T-cell (primary cell): ENCODE results near the gene NFILZ. TPM values are rescaled to one million over a fixed set of nuclear protein-coding genes. Genes with fewer than 3 reads are reported as not detected.
"Not testable (repeated sequence)": the region's sequence is repeated elsewhere in the genome, so short reads cannot be mapped to it uniquely, and the experiment has no call there.

ENCODE experiments used
- ATAC-seq, 4 experiments: fragments of 200-7000 bp in 3 of 4; fragments of 150-1000 bp in 1 of 4; cut with Tn5 transposase; replicated peaks in 1 of 4; 1 replicate in 3 of 4; 2 replicates in 1 of 4; pipeline ENCODE4 v1.10.0; 2021; ENCODE audit warnings: moderate library complexity in 3 of 4, mild to moderate bottlenecking in 2 of 4, moderate number of reproducible peaks in 1 of 4
- CTCF ChIA-PET, 2 donors: fragments of 300-600 bp; sonication (Branson Sonifier 250); formaldehyde crosslinking; loops; one replicate each; lab custom pipeline; 2022; ENCODE audit warnings: antibody characterized with exemption in 2 of 2; lab: Charles Lee
- POLR2A ChIA-PET, 2 donors: fragments of 300-600 bp; sonication (Branson Sonifier 250); formaldehyde crosslinking; loops; one replicate each; lab custom pipeline; 2022; ENCODE audit warnings: antibody characterized with exemption in 2 of 2; lab: Charles Lee
- DNase-seq, 35 experiments: peaks; one replicate each; pipeline versions ENCODE4 v3.0.0 to v3.0.0-alpha.2; 2013 to 2023
- H3K27ac ChIP-seq: one replicate; pipeline ENCODE4 v1.5.1; 2013; ENCODE audit warnings: low read length
- H3K27me3 ChIP-seq, 2 experiments: replicated peaks in 1 of 2; 1 replicate in 1 of 2; 2 replicates in 1 of 2; pipeline versions ENCODE4 v1.6.1 to v1.7.0; 2013; ENCODE audit warnings: low read length in 1 of 2, mixed read lengths in 1 of 2; ENCODE audit not compliant: control insufficient read depth in 2 of 2, insufficient read depth in 2 of 2; ENCODE audit errors: extremely low read depth in 1 of 2
- H3K36me3 ChIP-seq, 2 donors: 1 replicate in 1 of 2; 2 replicates in 1 of 2; pipeline versions ENCODE4 v1.6.1 to v1.7.0; 2013; ENCODE audit warnings: low read length in 1 of 2; ENCODE audit not compliant: control insufficient read depth in 2 of 2, insufficient read depth in 1 of 2; ENCODE audit errors: extremely low read depth in 1 of 2
- H3K4me1 ChIP-seq, 2 experiments: 1 replicate in 1 of 2; 2 replicates in 1 of 2; pipeline versions ENCODE4 v1.6.1 to v1.7.0; 2013; ENCODE audit warnings: low read length in 2 of 2, mixed read lengths in 1 of 2; ENCODE audit not compliant: insufficient read depth in 2 of 2, control insufficient read depth in 1 of 2; ENCODE audit errors: extremely low read depth in 1 of 2
- H3K4me3 ChIP-seq, 2 donors: 1 replicate in 1 of 2; 2 replicates in 1 of 2; pipeline versions ENCODE4 v1.5.1 to v1.7.0; 2013; ENCODE audit warnings: mild to moderate bottlenecking in 2 of 2, low read length in 1 of 2, moderate library complexity in 1 of 2; ENCODE audit not compliant: control insufficient read depth in 1 of 2; ENCODE audit errors: extremely low read depth in 1 of 2
- H3K9me3 ChIP-seq: 2 replicates; pipeline ENCODE4 v1.7.0; 2013
- H3K27ac Mint-ChIP-seq, 2 donors: one replicate each; pipeline ENCODE4 v1.8.0; 2020 to 2021; ENCODE audit warnings: mild to moderate bottlenecking in 2 of 2, mixed read lengths in 2 of 2
- H3K27me3 Mint-ChIP-seq, 2 donors: one replicate each; pipeline ENCODE4 v1.8.0; 2021 to 2022; ENCODE audit warnings: mixed read lengths in 2 of 2
- H3K36me3 Mint-ChIP-seq: one replicate; pipeline ENCODE4 v1.8.0; 2021; ENCODE audit warnings: mixed read lengths
- H3K4me1 Mint-ChIP-seq, 3 donors: one replicate each; pipeline ENCODE4 v1.8.0; 2020 to 2022; ENCODE audit warnings: mixed read lengths in 3 of 3, mild to moderate bottlenecking in 1 of 3
- H3K4me3 Mint-ChIP-seq, 3 donors: one replicate each; pipeline ENCODE4 v1.8.0; 2020 to 2022; ENCODE audit warnings: mild to moderate bottlenecking in 3 of 3, mixed read lengths in 3 of 3, moderate library complexity in 3 of 3
- H3K9me3 Mint-ChIP-seq, 3 donors: one replicate each; pipeline ENCODE4 v1.8.0; 2020 to 2022; ENCODE audit warnings: mixed read lengths in 3 of 3
- WGBS: methylation state at CpG from one replicate; pipeline ENCODE4 v1.1.5; 2013; ENCODE audit warnings: missing lambda C conversion rate; ENCODE audit not compliant: insufficient coverage; 5-methylcytosine and 5-hydroxymethylcytosine counted together
- total RNA-seq, 35 experiments: library from RNA in 6 of 35; stranded (reverse) in 6 of 35; fragments of 120-200 nt in 1 of 35; gene quantifications; one replicate each; pipeline versions ENCODE4 v1.2.1 to v1.2.4 and lab custom pipeline; 2013 to 2026

The NFILZ gene
- total RNA-seq, 5 donors from 2014 or later (not counting 1 experiment from before 2014, with no cell fraction given): not detected

- ChIA-PET POLR2A (interaction anchor here in 1 of 2 donors (0.6 kb wide), 1 partner anchor 22 kb away, joined by 10 read pairs; no protein-coding TSS in a partner anchor), CTCF (interaction anchor here in 1 of 2 donors (0.6 kb wide), 1 partner anchor 1815 kb away, joined by 5 read pairs; no protein-coding TSS in a partner anchor)
- no peak overlapping the region for H3K27ac ChIP-seq
- Mint-ChIP-seq H3K27me3 (peaks cover 0 to under 1% of the 10 kb centered on the region in 2 donors), H3K4me3 (no peak overlapping the region), H3K4me1 (peaks cover 24 to 32% (median 32%) of the 10 kb centered on the region in 3 donors), H3K27ac (peak overlapping the region; percentile 1 to 64), H3K36me3 (no peaks in the 10 kb centered on the region), H3K9me3 (no peaks in the 10 kb centered on the region)
- no peaks in the 10 kb centered on the region for H3K9me3 ChIP-seq
- H3K4me1 ChIP-seq: peaks cover 7 to 31% of the 10 kb centered on the region in 2 experiments
- no peaks in the 10 kb centered on the region for H3K36me3 ChIP-seq
- no peaks in the 10 kb centered on the region for H3K27me3 ChIP-seq
- 25% methylated on average over 1 of the region's 6 CpGs for WGBS
- DNase-seq (no peak), ATAC-seq (no peak)
- H3K4me3 ChIP-seq: no peak overlapping the region
Measured at GRCh38 chr19:8615024-8615423, 15.4 kb upstream of the NFILZ start.

- Mint-ChIP-seq H3K9me3 (no peaks in the 10 kb centered on the region), H3K4me3 (peak overlapping the region in 1 of 3 donors; percentile 35), H3K4me1 (peaks cover 22 to 28% (median 28%) of the 10 kb centered on the region in 3 donors), H3K27me3 (peaks cover 3 to 9% of the 10 kb centered on the region in 2 donors), H3K36me3 (no peaks in the 10 kb centered on the region), H3K27ac (no peak overlapping the region)
- no peaks in the 10 kb centered on the region for H3K9me3 ChIP-seq
- no peaks in the 10 kb centered on the region for H3K36me3 ChIP-seq
- H3K27ac ChIP-seq: no peak overlapping the region
- WGBS: 32% methylated on average over 15 of the region's 23 CpGs
- ATAC-seq: peak in 1 of 4 experiments; percentile 43
- no peak overlapping the region for H3K4me3 ChIP-seq
- peaks cover 0 to 7% of the 10 kb centered on the region in 2 experiments for H3K27me3 ChIP-seq
- peaks cover 5 to 28% of the 10 kb centered on the region in 2 experiments for H3K4me1 ChIP-seq
- POLR2A ChIA-PET: interaction anchor here in 1 of 2 donors (0.6 to 0.7 kb wide), 2 partner anchors 21 to 23 kb away, joined by 4 to 10 read pairs; no protein-coding TSS in a partner anchor
- CTCF ChIA-PET: interaction anchor here (0.6 to 0.7 kb wide), 6 partner anchors 33 to 1816 kb away, joined by 4 to 8 read pairs (median 5); no protein-coding TSS in a partner anchor
- DNase-seq: peak in 32 of 35 experiments; percentile 17 to 79 (median 48)
Measured at GRCh38 chr19:8615813-8616596, 14.4 kb upstream of the NFILZ start.

- H3K27me3 Mint-ChIP-seq: peaks cover 4 to 9% of the 10 kb centered on the region in 2 donors
- ATAC-seq (no peak), DNase-seq (no peak)
- POLR2A ChIA-PET: no interaction called here
- no peak overlapping the region for H3K4me3 ChIP-seq
- H3K9me3 Mint-ChIP-seq: no peaks in the 10 kb centered on the region
- peaks cover 0 to 7% of the 10 kb centered on the region in 2 experiments for H3K27me3 ChIP-seq
- peaks cover 18 to 27% (median 22%) of the 10 kb centered on the region in 3 donors for H3K4me1 Mint-ChIP-seq
- no peaks in the 10 kb centered on the region for H3K36me3 Mint-ChIP-seq
- H3K36me3 ChIP-seq: no peaks in the 10 kb centered on the region
- H3K27ac ChIP-seq: no peak overlapping the region
- H3K4me1 ChIP-seq: peaks cover 5 to 22% of the 10 kb centered on the region in 2 experiments
- no peaks in the 10 kb centered on the region for H3K9me3 ChIP-seq
- no peak overlapping the region for H3K4me3 Mint-ChIP-seq
- H3K27ac Mint-ChIP-seq: no peak overlapping the region
- CTCF ChIA-PET: interaction anchor here in 1 of 2 donors (0.7 kb wide), 1 partner anchor 941 kb away, joined by 8 read pairs; no protein-coding TSS in a partner anchor
- no CpG with 5 or more reads among the region's 6 CpGs for WGBS
Measured at GRCh38 chr19:8616861-8617260, 13.6 kb upstream of the NFILZ start.

- H3K36me3 ChIP-seq, H3K9me3 Mint-ChIP-seq, H3K27ac Mint-ChIP-seq, H3K27me3 Mint-ChIP-seq, H3K27ac ChIP-seq, H3K4me3 ChIP-seq, H3K27me3 ChIP-seq, H3K9me3 ChIP-seq, CTCF ChIA-PET, POLR2A ChIA-PET, H3K4me3 Mint-ChIP-seq, DNase-seq, ATAC-seq, H3K36me3 Mint-ChIP-seq: not testable (repeated sequence)
- peaks cover 2 to 17% of the 10 kb centered on the region in 2 experiments for H3K4me1 ChIP-seq
- H3K4me1 Mint-ChIP-seq: peaks cover 13 to 22% (median 17%) of the 10 kb centered on the region in 3 donors
- 99% methylated on average over 13 of the region's 15 CpGs for WGBS
Measured at GRCh38 chr19:8617325-8617724, 13.1 kb upstream of the NFILZ start.

- CTCF ChIA-PET: no interaction called here
Measured at GRCh38 chr19:8617984-8618383, 12.4 kb upstream of the NFILZ start.

GRCh38 chr19:8618751-8619150 is 11.7 kb upstream of the NFILZ start:
- no peaks in the 10 kb centered on the region for H3K36me3 Mint-ChIP-seq
- Histone ChIP-seq H3K9me3 (no peaks in the 10 kb centered on the region), H3K4me3 (no peak overlapping the region), H3K27ac (no peak overlapping the region), H3K27me3 (peaks cover 0 to 10% of the 10 kb centered on the region in 2 experiments), H3K36me3 (no peaks in the 10 kb centered on the region), H3K4me1 (peaks cover 0 to 11% of the 10 kb centered on the region in 2 experiments)
- H3K27me3 Mint-ChIP-seq: peaks cover 4 to 9% of the 10 kb centered on the region in 2 donors
- no peak for DNase-seq
- H3K4me1 Mint-ChIP-seq: peaks cover 11 to 14% (median 12%) of the 10 kb centered on the region in 3 donors
- H3K9me3 Mint-ChIP-seq: no peaks in the 10 kb centered on the region
- ATAC-seq: no peak
- POLR2A ChIA-PET: no interaction called here
- no peak overlapping the region for H3K4me3 Mint-ChIP-seq
- CTCF ChIA-PET: interaction anchor here in 1 of 2 donors (0.8 kb wide), 1 partner anchor 1981 kb away, joined by 3 read pairs; no protein-coding TSS in a partner anchor
- 61% methylated on average over 3 of the region's 8 CpGs for WGBS
- H3K27ac Mint-ChIP-seq: no peak overlapping the region

More at GRCh38 chr19:8617984-8618383, 12.4 kb upstream of the NFILZ start:
- H3K9me3 Mint-ChIP-seq: no peaks in the 10 kb centered on the region
- H3K36me3 Mint-ChIP-seq: no peaks in the 10 kb centered on the region
- Histone ChIP-seq H3K36me3 (no peaks in the 10 kb centered on the region), H3K4me1 (peaks cover 0 to 11% of the 10 kb centered on the region in 2 experiments), H3K4me3 (no peak overlapping the region), H3K9me3 (no peaks in the 10 kb centered on the region), H3K27me3 (peaks cover 0 to 10% of the 10 kb centered on the region in 2 experiments), H3K27ac (no peak overlapping the region)
- no peak for ATAC-seq
- DNase-seq: no peak
- WGBS: 20% methylated on average over 1 of the region's 4 CpGs
- POLR2A ChIA-PET: interaction anchor here in 1 of 2 donors (0.7 kb wide), 1 partner anchor 38 kb away, joined by 3 read pairs; no protein-coding TSS in a partner anchor
- no peak overlapping the region for H3K27ac Mint-ChIP-seq
- peaks cover 11 to 16% (median 14%) of the 10 kb centered on the region in 3 donors for H3K4me1 Mint-ChIP-seq
- H3K4me3 Mint-ChIP-seq: no peak overlapping the region
- H3K27me3 Mint-ChIP-seq: peaks cover 4 to 9% of the 10 kb centered on the region in 2 donors
